Hepatocyte (in vitro differentiated cells): ENCODE data around the gene ALDOB.

Experiments used
- CTCF ChIP-seq: fragments of 200-600 bp; sonication (generic); IDR thresholded peaks from 2 replicates; pipeline ENCODE4 v1.5.1; 2016; ENCODE audit warnings: antibody characterized with exemption, mild to moderate bottlenecking; ENCODE audit not compliant: poor library complexity
- EZH2 ChIP-seq: fragments of 200-600 bp; sonication (generic); IDR thresholded peaks from 2 replicates; pipeline ENCODE4 v1.6.1; 2016; ENCODE audit warnings: antibody characterized with exemption, mild to moderate bottlenecking, borderline replicate concordance

- TF ChIP-seq CTCF (no peak), EZH2 (no peak)
Measured at GRCh38 chr9:101371813-101372212, 63.8 kb downstream of the ALDOB start.
